ENCODE measurements around the gene DPH7.

- TF ChIP-seq, protein P1, sequence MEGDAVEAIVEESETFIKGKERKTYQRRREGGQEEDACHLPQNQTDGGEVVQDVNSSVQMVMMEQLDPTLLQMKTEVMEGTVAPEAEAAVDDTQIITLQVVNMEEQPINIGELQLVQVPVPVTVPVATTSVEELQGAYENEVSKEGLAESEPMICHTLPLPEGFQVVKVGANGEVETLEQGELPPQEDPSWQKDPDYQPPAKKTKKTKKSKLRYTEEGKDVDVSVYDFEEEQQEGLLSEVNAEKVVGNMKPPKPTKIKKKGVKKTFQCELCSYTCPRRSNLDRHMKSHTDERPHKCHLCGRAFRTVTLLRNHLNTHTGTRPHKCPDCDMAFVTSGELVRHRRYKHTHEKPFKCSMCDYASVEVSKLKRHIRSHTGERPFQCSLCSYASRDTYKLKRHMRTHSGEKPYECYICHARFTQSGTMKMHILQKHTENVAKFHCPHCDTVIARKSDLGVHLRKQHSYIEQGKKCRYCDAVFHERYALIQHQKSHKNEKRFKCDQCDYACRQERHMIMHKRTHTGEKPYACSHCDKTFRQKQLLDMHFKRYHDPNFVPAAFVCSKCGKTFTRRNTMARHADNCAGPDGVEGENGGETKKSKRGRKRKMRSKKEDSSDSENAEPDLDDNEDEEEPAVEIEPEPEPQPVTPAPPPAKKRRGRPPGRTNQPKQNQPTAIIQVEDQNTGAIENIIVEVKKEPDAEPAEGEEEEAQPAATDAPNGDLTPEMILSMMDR (IDR thresholded peaks at IDR 0.05), result no peak
- TF ChIP-seq POLR2A (IDR thresholded peaks at IDR 0.05) (no peak), POLR2AphosphoS5 (IDR thresholded peaks at IDR 0.05) (peak in 1 of 4 donors; percentile 6)
These were observed 40.7 kb upstream of the DPH7 start for GRCh38 chr9:137619240-137620047.

Data from sigmoid colon (tissue), 4 donors.